RPMI7951 (cell line): ENCODE results near the gene ZNF654. TPM values are rescaled to one million over a fixed set of nuclear protein-coding genes. Genes with fewer than 3 reads are reported as not detected.
"Not testable (repeated sequence)": the region's sequence is repeated elsewhere in the genome, so short reads cannot be mapped to it uniquely, and the experiment has no call there.

Source experiments
- DNase-seq: peaks from one replicate; pipeline ENCODE4 v3.0.0-alpha.2; 2012; ENCODE audit warnings: low read depth
- total RNA-seq: library from RNA; depleted of rRNA; stranded (reverse); fragments of >200 nt; shearing (Covaris generic); gene quantifications from 2 replicates; pipeline ENCODE4 v1.2.3, GENCODE V29; 2014; rRNA removed

ZNF654 gene
- total RNA-seq: 17.3 and 18.1 TPM in 2 replicates

- peak; percentile 99 for DNase-seq
These were observed at the start of gene ZNF654, which contains the start of gene CGGBP1 for GRCh38 chr3:88058581-88059379. Gene ZNF654, plus strand, starts transcription at chr3:88059255. Its CDS starts 65 bp downstream, at chr3:88059320. Gene CGGBP1, minus strand, starts transcription at chr3:88059005. Its CDS starts 3,029 bp downstream, at chr3:88055976.

GRCh38 chr3:88010810-88011209 lies 48.2 kb upstream of the ZNF654 start:
- no peak for DNase-seq

- no peak for DNase-seq
These were observed 45.5 kb upstream of the ZNF654 start for GRCh38 chr3:88013592-88013991.

GRCh38 chr3:88015656-88016055 lies 43.4 kb upstream of the ZNF654 start:
- DNase-seq: not testable (repeated sequence)

- DNase-seq: no peak
These were observed 40.0 kb upstream of the ZNF654 start for GRCh38 chr3:88019024-88019423.

- DNase-seq: no peak
These were observed 34.0 kb upstream of the ZNF654 start for GRCh38 chr3:88025001-88025552.

- no peak for DNase-seq
These were observed 30.2 kb upstream of the ZNF654 start for GRCh38 chr3:88028876-88029275.

GRCh38 chr3:88030210-88030609 lies 28.8 kb upstream of the ZNF654 start:
- no peak for DNase-seq

GRCh38 chr3:88031642-88032077 lies 27.4 kb upstream of the ZNF654 start:
- peak; percentile 71 for DNase-seq

- DNase-seq: no peak
These were observed 26.8 kb upstream of the ZNF654 start for GRCh38 chr3:88032245-88032644.

GRCh38 chr3:88033079-88033478 lies 26.0 kb upstream of the ZNF654 start:
- DNase-seq: no peak

GRCh38 chr3:88033808-88034207 lies 25.2 kb upstream of the ZNF654 start:
- no peak for DNase-seq

GRCh38 chr3:88034491-88035275 lies 24.4 kb upstream of the ZNF654 start:
- DNase-seq: peak; percentile 18

GRCh38 chr3:88036221-88036620 lies 22.8 kb upstream of the ZNF654 start:
- no peak for DNase-seq

GRCh38 chr3:88038566-88038965 lies 20.5 kb upstream of the ZNF654 start:
- peak; percentile 75 for DNase-seq

- DNase-seq: no peak
These were observed 18.5 kb upstream of the ZNF654 start for GRCh38 chr3:88040529-88040928.

GRCh38 chr3:88041005-88041404 lies 18.1 kb upstream of the ZNF654 start:
- DNase-seq: no peak

- no peak for DNase-seq
These were observed 14.6 kb upstream of the ZNF654 start for GRCh38 chr3:88044411-88044810.

GRCh38 chr3:88046766-88047165 lies 12.3 kb upstream of the ZNF654 start:
- no peak for DNase-seq

GRCh38 chr3:88057630-88058305 lies 1.3 kb upstream of the ZNF654 start:
- DNase-seq: peak; percentile 9

GRCh38 chr3:88058306-88058580 lies 812 bp upstream of the ZNF654 start:
- DNase-seq: no peak
